HG03521 (cell line): Measurements from ENCODE around the gene DTD1.
A peak's percentile ranks its signal among the peaks of the same experiment; 100 is the strongest.

Source experiments
- ATAC-seq: cut with Tn5 transposase; IDR thresholded peaks from one replicate; pipeline ENCODE4 v1.9.1; 2021; ENCODE audit warnings: mild to moderate bottlenecking, moderate library complexity; ENCODE audit not compliant: unreplicated experiment

DTD1 gene

GRCh38 chr20:18698735-18699380 is 111.0 kb downstream of the DTD1 start:
- no peak for ATAC-seq

GRCh38 chr20:18701969-18702368 is 114.1 kb downstream of the DTD1 start:
- no peak for ATAC-seq

GRCh38 chr20:18702736-18703135 is 114.9 kb downstream of the DTD1 start:
- ATAC-seq = no peak

GRCh38 chr20:18705490-18705889 is 117.6 kb downstream of the DTD1 start:
- no peak for ATAC-seq

GRCh38 chr20:18705910-18706309 is 118.1 kb downstream of the DTD1 start:
- no peak for ATAC-seq

GRCh38 chr20:18712131-18712530 is 124.3 kb downstream of the DTD1 start:
- ATAC-seq = no peak

GRCh38 chr20:18712882-18713281 is 125.0 kb downstream of the DTD1 start:
- no peak for ATAC-seq

GRCh38 chr20:18715564-18715963 is 127.7 kb downstream of the DTD1 start:
- ATAC-seq = no peak

GRCh38 chr20:18717062-18717461 is 129.2 kb downstream of the DTD1 start:
- ATAC-seq = no peak

- ATAC-seq = no peak
These were observed 130.3 kb downstream of the DTD1 start for GRCh38 chr20:18718129-18718528.

GRCh38 chr20:18719426-18719825 is 131.6 kb downstream of the DTD1 start:
- ATAC-seq = no peak

GRCh38 chr20:18721551-18722115 is 133.8 kb downstream of the DTD1 start:
- no peak for ATAC-seq

GRCh38 chr20:18722371-18722770 is 134.5 kb downstream of the DTD1 start:
- ATAC-seq = no peak

GRCh38 chr20:18724077-18724476 is 136.2 kb downstream of the DTD1 start:
- ATAC-seq = no peak

- no peak for ATAC-seq
These were observed 137.1 kb downstream of the DTD1 start for GRCh38 chr20:18724788-18725464.

GRCh38 chr20:18727032-18727508 is 139.2 kb downstream of the DTD1 start:
- ATAC-seq = no peak

- ATAC-seq = peak; percentile 95
These were observed 140.5 kb downstream of the DTD1 start for GRCh38 chr20:18728165-18728869.

- ATAC-seq = peak; percentile 33
These were observed 141.0 kb downstream of the DTD1 start for GRCh38 chr20:18728870-18729224.

- ATAC-seq = no peak
These were observed 141.5 kb downstream of the DTD1 start for GRCh38 chr20:18729231-18729825.

- ATAC-seq = no peak
These were observed 144.1 kb downstream of the DTD1 start for GRCh38 chr20:18731940-18732339.

- ATAC-seq = no peak
These were observed 146.8 kb downstream of the DTD1 start for GRCh38 chr20:18734525-18735189.
